Caco-2 (cell line): ENCODE results near the gene NOTCH1. TPM values are rescaled to one million over a fixed set of nuclear protein-coding genes. Genes with fewer than 3 reads are reported as not detected.

Source experiments
- BruUV-seq: library from RNA; stranded (reverse); fragments of 400-500 nt; replicated peaks from 2 replicates; lab custom pipeline; 2021; lab: Mats Ljungman, UMichigan
- CTCF ChIA-PET: fragments of 300-600 bp; sonication (Branson Sonifier 250); formaldehyde crosslinking; loops from one replicate; lab custom pipeline; 2022; ENCODE audit warnings: antibody characterized with exemption; lab: Charles Lee
- POLR2A ChIA-PET: fragments of 300-600 bp; sonication (Branson Sonifier 250); formaldehyde crosslinking; loops from one replicate; lab custom pipeline; 2022; ENCODE audit warnings: antibody characterized with exemption; lab: Charles Lee
- DNase-seq, 2 experiments: peaks; one replicate each; pipeline versions ENCODE4 v3.0.0 to v3.0.0-alpha.2; 2020 to 2022
- H3K27me3 ChIP-seq: replicated peaks from 2 replicates; pipeline ENCODE4 v1.6.0; 2011; ENCODE audit warnings: low read length; ENCODE audit not compliant: control insufficient read depth, insufficient read depth
- H3K36me3 ChIP-seq: 2 replicates; pipeline ENCODE4 v1.5.1; 2011; ENCODE audit warnings: low read length; ENCODE audit not compliant: control insufficient read depth, insufficient read depth
- H3K4me1 ChIP-seq: fragments of 250-450 bp; sonication (Bioruptor Pico); 2 replicates; pipeline ENCODE4 v1.5.1; 2020; ENCODE audit warnings: mild to moderate bottlenecking
- H3K4me3 ChIP-seq: 2 replicates; pipeline ENCODE4 v1.5.1; 2011; ENCODE audit warnings: low read depth, mild to moderate bottlenecking, control low read depth, low read length
- H3K9me3 ChIP-seq: fragments of 250-450 bp; sonication (Bioruptor Pico); 2 replicates; pipeline ENCODE4 v1.5.1; 2020; ENCODE audit warnings: mild to moderate bottlenecking, moderate library complexity
- H3K27ac Mint-ChIP-seq: one replicate; pipeline ENCODE4 v1.8.0; 2022; ENCODE audit warnings: mixed read lengths; ENCODE audit not compliant: unreplicated experiment
- H3K27me3 Mint-ChIP-seq: one replicate; pipeline ENCODE4 v1.8.0; 2022; ENCODE audit warnings: mixed read lengths; ENCODE audit not compliant: insufficient read depth, unreplicated experiment
- H3K36me3 Mint-ChIP-seq: one replicate; pipeline ENCODE4 v1.8.0; 2022; ENCODE audit warnings: mild to moderate bottlenecking, mixed read lengths; ENCODE audit not compliant: insufficient read depth, unreplicated experiment
- H3K4me1 Mint-ChIP-seq: one replicate; pipeline ENCODE4 v1.8.0; 2022; ENCODE audit warnings: low read depth, mixed read lengths; ENCODE audit not compliant: unreplicated experiment
- H3K4me3 Mint-ChIP-seq: one replicate; pipeline ENCODE4 v1.8.0; 2022; ENCODE audit warnings: mild to moderate bottlenecking, moderate library complexity, mixed read lengths; ENCODE audit not compliant: unreplicated experiment
- H3K9me3 Mint-ChIP-seq: one replicate; pipeline ENCODE4 v1.8.0; 2022; ENCODE audit warnings: mixed read lengths; ENCODE audit not compliant: unreplicated experiment
- CTCF ChIP-seq, 2 experiments: fragments of 200-600 bp in 1 of 2; IDR thresholded peaks; 1 replicate in 1 of 2; 2 replicates in 1 of 2; pipeline versions ENCODE4 v1.5.1 to v1.8.0; 2011 to 2022; ENCODE audit warnings: antibody characterized with exemption in 1 of 2, control low read depth in 1 of 2, inconsistent platforms in 1 of 2, low read depth in 1 of 2, low read length in 1 of 2, mild to moderate bottlenecking in 1 of 2, moderate library complexity in 1 of 2; ENCODE audit not compliant: insufficient read depth in 1 of 2, severe bottlenecking in 1 of 2, unreplicated experiment in 1 of 2
- intact Hi-C: fragments of 100-400 bp; cut with micrococcal nuclease; formaldehyde crosslinking; loops from one replicate; pipeline ENCODE4 v1.10.0; 2022; ENCODE audit not compliant: unreplicated experiment
- total RNA-seq: library from RNA; stranded (reverse); gene quantifications from 2 replicates; pipeline ENCODE4 v1.2.3, GENCODE V29; 2022

NOTCH1 gene
- total RNA-seq, 1 experiment from 2014 or later, result 6.3 TPM

GRCh38 chr9:136496801-136497620 lies 48.8 kb downstream of the NOTCH1 start:
- CTCF ChIA-PET, result interaction anchor here (1.5 kb wide), 1 partner anchor 130 kb away, joined by 7 read pairs; no protein-coding TSS in a partner anchor
- no peaks in the 10 kb centered on the region for H3K36me3 Mint-ChIP-seq
- H3K36me3 ChIP-seq, result no peaks in the 10 kb centered on the region

GRCh38 chr9:136496181-136496580 lies 49.7 kb downstream of the NOTCH1 start:
- Mint-ChIP-seq H3K4me3 (no peak overlapping the region), H3K4me1 (no peaks in the 10 kb centered on the region), H3K9me3 (no peaks in the 10 kb centered on the region), H3K36me3 (no peaks in the 10 kb centered on the region), H3K27me3 (no peaks in the 10 kb centered on the region), H3K27ac (no peak overlapping the region)
- DNase-seq, result no peak
- no peak overlapping the region for H3K4me3 ChIP-seq
- no peaks in the 10 kb centered on the region for H3K27me3 ChIP-seq
- ChIA-PET CTCF (interaction anchor here (1.5 kb wide), 1 partner anchor 130 kb away, joined by 7 read pairs; no protein-coding TSS in a partner anchor), POLR2A (no interaction called here)
- intact Hi-C loops, result no loop called here
- H3K36me3 ChIP-seq, result no peaks in the 10 kb centered on the region
- no TSS peak for BruUV-seq
- no peak for TF ChIP-seq CTCF (IDR thresholded peaks at IDR 0.05; ENCODE audit: insufficient read depth in 1 of 2, low read depth in 1 of 2, low read length in 1 of 2, severe bottlenecking in 1 of 2, unreplicated experiment in 1 of 2)
- no peaks in the 10 kb centered on the region for H3K4me1 ChIP-seq
- H3K9me3 ChIP-seq, result no peaks in the 10 kb centered on the region

More at GRCh38 chr9:136496801-136497620, 48.8 kb downstream of the NOTCH1 start:
- POLR2A ChIA-PET, result no interaction called here
- no peak for DNase-seq
- Histone ChIP-seq H3K27me3 (no peaks in the 10 kb centered on the region), H3K9me3 (no peaks in the 10 kb centered on the region), H3K4me3 (no peak overlapping the region), H3K4me1 (no peaks in the 10 kb centered on the region)
- BruUV-seq, result no TSS peak
- H3K27me3 Mint-ChIP-seq, result no peaks in the 10 kb centered on the region
- no peak overlapping the region for H3K27ac Mint-ChIP-seq
- H3K4me1 Mint-ChIP-seq, result no peaks in the 10 kb centered on the region
- no peak for TF ChIP-seq CTCF (IDR thresholded peaks at IDR 0.05; ENCODE audit: insufficient read depth in 1 of 2, low read depth in 1 of 2, low read length in 1 of 2, severe bottlenecking in 1 of 2, unreplicated experiment in 1 of 2)
- no peaks in the 10 kb centered on the region for H3K9me3 Mint-ChIP-seq
- intact Hi-C loops, result no loop called here
- no peak overlapping the region for H3K4me3 Mint-ChIP-seq

GRCh38 chr9:136495238-136495800 lies 50.5 kb downstream of the NOTCH1 start:
- no peak for TF ChIP-seq CTCF (IDR thresholded peaks at IDR 0.05; ENCODE audit: insufficient read depth in 1 of 2, low read depth in 1 of 2, low read length in 1 of 2, severe bottlenecking in 1 of 2, unreplicated experiment in 1 of 2)
- no peaks in the 10 kb centered on the region for H3K27me3 Mint-ChIP-seq
- BruUV-seq, result no TSS peak
- ChIA-PET POLR2A (no interaction called here), CTCF (no interaction called here)
- no peaks in the 10 kb centered on the region for H3K9me3 Mint-ChIP-seq
- no peaks in the 10 kb centered on the region for H3K36me3 Mint-ChIP-seq
- H3K36me3 ChIP-seq, result no peaks in the 10 kb centered on the region
- no peaks in the 10 kb centered on the region for H3K4me1 ChIP-seq
- no peak for DNase-seq
- no peak overlapping the region for H3K4me3 Mint-ChIP-seq
- intact Hi-C loops, result no loop called here
- no peaks in the 10 kb centered on the region for H3K27me3 ChIP-seq
- no peak overlapping the region for H3K27ac Mint-ChIP-seq
- H3K4me1 Mint-ChIP-seq, result no peaks in the 10 kb centered on the region
- no peaks in the 10 kb centered on the region for H3K9me3 ChIP-seq
- H3K4me3 ChIP-seq, result no peak overlapping the region
